Keratinocyte (primary cell): Measurements from ENCODE around the gene RNF130. TPM values are rescaled to one million over a fixed set of nuclear protein-coding genes. Genes with fewer than 3 reads are reported as not detected.

ENCODE experiments used
- DNase-seq: peaks from one replicate; pipeline ENCODE4 v3.0.0-alpha.2; 2011; ENCODE audit warnings: low read depth, missing footprints, low spot score
- FAIRE-seq: peaks from 2 replicates; lab custom pipeline; 2011; peaks lifted over from hg19 to GRCh38; lab: Jason Lieb, UNC
- H2AFZ ChIP-seq: 2 replicates; pipeline ENCODE4 v1.6.0; 2012; ENCODE audit warnings: low read length, control low read depth, inconsistent platforms; ENCODE audit not compliant: control insufficient read depth
- H3K27ac ChIP-seq: 2 replicates; pipeline ENCODE4 v1.5.1; 2011; ENCODE audit warnings: low read length; ENCODE audit not compliant: control insufficient read depth, insufficient read depth
- H3K27me3 ChIP-seq: 3 replicates; pipeline ENCODE4 v1.6.0; 2011; ENCODE audit warnings: low read length; ENCODE audit not compliant: control insufficient read depth, insufficient read depth; ENCODE audit errors: extremely low read depth
- H3K36me3 ChIP-seq, 2 experiments: 2 replicates in 1 of 2; 3 replicates in 1 of 2; pipeline ENCODE4 v1.5.1; 2011; ENCODE audit warnings: low read length in 2 of 2, mild to moderate bottlenecking in 1 of 2; ENCODE audit not compliant: control insufficient read depth in 2 of 2, insufficient read depth in 2 of 2; ENCODE audit errors: extremely low read depth in 1 of 2
- H3K4me1 ChIP-seq: 3 replicates; pipeline ENCODE4 v1.5.1; 2011; ENCODE audit warnings: low read length; ENCODE audit not compliant: control insufficient read depth, insufficient read depth; ENCODE audit errors: extremely low read depth
- H3K4me2 ChIP-seq: 3 replicates; pipeline ENCODE4 v1.6.0; 2011; ENCODE audit warnings: low read depth, low read length; ENCODE audit not compliant: control insufficient read depth, insufficient read depth; ENCODE audit errors: extremely low read depth
- H3K4me3 ChIP-seq, 3 experiments: fragments of 200-600 bp in 1 of 3; sonication (generic) in 1 of 3; 2 replicates in 2 of 3; 3 replicates in 1 of 3; pipeline ENCODE4 v1.5.1; 2011 to 2016; ENCODE audit warnings: low read length in 3 of 3, mild to moderate bottlenecking in 3 of 3, control low read depth in 2 of 3, inconsistent platforms in 1 of 3, low read depth in 1 of 3, mixed read lengths in 1 of 3, mixed run types in 1 of 3, moderate library complexity in 1 of 3; ENCODE audit not compliant: control insufficient read depth in 2 of 3, insufficient read depth in 2 of 3; ENCODE audit errors: extremely low read depth in 1 of 3
- H3K79me2 ChIP-seq: 2 replicates; pipeline ENCODE4 v1.6.0; 2012; ENCODE audit warnings: low read length; ENCODE audit not compliant: control insufficient read depth, insufficient read depth
- H3K9ac ChIP-seq: 3 replicates; pipeline ENCODE4 v1.6.0; 2011; ENCODE audit warnings: low read length; ENCODE audit not compliant: control insufficient read depth, insufficient read depth; ENCODE audit errors: extremely low read depth
- H3K9me1 ChIP-seq: 3 replicates; pipeline ENCODE4 v1.6.0; 2011; ENCODE audit warnings: low read length; ENCODE audit not compliant: control insufficient read depth, insufficient read depth; ENCODE audit errors: extremely low read depth
- H3K9me3 ChIP-seq: 2 replicates; pipeline ENCODE4 v1.5.1; 2012; ENCODE audit warnings: low read depth, low read length; ENCODE audit not compliant: control insufficient read depth
- H4K20me1 ChIP-seq: 3 replicates; pipeline ENCODE4 v1.6.0; 2011; ENCODE audit warnings: low read length; ENCODE audit not compliant: control insufficient read depth, insufficient read depth; ENCODE audit errors: extremely low read depth
- EZH2 ChIP-seq: IDR thresholded peaks from one replicate; pipeline ENCODE4 v1.6.1; 2012; ENCODE audit warnings: inconsistent platforms, mild to moderate bottlenecking, low read length, moderate library complexity
- dilution Hi-C: fragments of 300-500 bp; cut with MboI; formaldehyde crosslinking; loops from one replicate; pipeline ENCODE4 v1.7.0; 2020; ENCODE audit warnings: low sequenced_read_pairs; ENCODE audit not compliant: extremely low pct_ligation_motif_present
- polyA plus RNA-seq, 5 experiments: library from polyadenylated mRNA; depleted of rRNA in 3 of 5; stranded (reverse) in 3 of 5; stranded (forward) in 1 of 5; unstranded in 1 of 5; fragments of >200 nt; gene quantifications; 1 replicate in 1 of 5; 2 replicates in 3 of 5; 3 replicates in 1 of 5; pipeline versions ENCODE4 v1.2.1 to v1.2.3, GENCODE V29; 2011 to 2012; ENCODE audit warnings: missing spikeins in 2 of 5, low read depth in 1 of 5, low replicate concordance in 1 of 5
- TF ChIP-seq, protein P1 (sequence below), 3 experiments: IDR thresholded peaks in 1 of 3; conservative IDR thresholded peaks in 1 of 3; optimal IDR thresholded peaks in 1 of 3; 2 replicates in 2 of 3; 3 replicates in 1 of 3; pipeline versions ENCODE3 to v1.5.1; 2011; ENCODE audit warnings: low read length in 3 of 3, mild to moderate bottlenecking in 3 of 3, moderate library complexity in 2 of 3, control low read depth in 1 of 3, inconsistent platforms in 1 of 3; ENCODE audit not compliant: insufficient read depth in 2 of 3; ENCODE audit errors: extremely low read depth in 1 of 3

The RNF130 gene
- polyA plus RNA-seq, 1 donor (not counting 4 experiments of a cell fraction or from before 2014, with no cell fraction given) = 20.0 TPM

DNA sequence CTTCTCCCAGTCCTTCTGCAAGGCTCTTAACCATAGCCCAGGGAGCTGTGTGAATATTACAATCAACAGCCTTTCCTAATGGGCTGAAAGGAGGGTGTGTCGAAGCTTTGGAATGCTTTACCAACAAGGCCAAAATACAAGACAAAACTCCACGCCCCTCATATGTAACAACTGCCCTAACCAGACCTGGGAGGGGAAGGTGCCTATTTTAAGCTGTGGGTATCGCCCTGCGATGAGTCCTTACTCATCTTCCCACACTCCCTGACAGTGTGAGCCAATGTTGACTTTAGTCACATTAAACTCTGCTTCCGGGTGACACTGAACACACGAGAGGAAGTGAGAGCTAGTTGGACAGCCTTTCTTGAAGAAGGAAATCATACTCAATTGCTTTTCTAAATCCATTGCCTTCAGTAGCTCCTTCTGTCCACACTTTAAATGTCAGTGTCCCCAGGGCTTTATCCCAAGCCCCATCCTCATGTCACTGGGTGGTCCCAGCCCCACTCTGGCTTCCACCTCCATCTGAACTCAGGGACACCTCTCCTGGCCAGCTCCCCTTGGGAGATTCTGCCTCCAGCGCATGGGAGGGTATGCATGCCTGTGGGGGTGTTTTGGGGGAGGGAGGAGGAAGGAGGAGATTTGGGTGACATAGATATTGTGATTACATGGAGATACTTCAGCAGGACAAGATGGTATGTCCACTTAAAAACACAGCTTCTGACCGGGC is 157.4 kb downstream of the RNF130 start:
- DNase-seq (peak; percentile 74), FAIRE-seq (peak; percentile 98)
- Histone ChIP-seq H3K4me2 (peak overlapping the region; percentile 73), H3K4me1 (peaks cover 22% of the 10 kb centered on the region), H4K20me1 (no peaks in the 10 kb centered on the region), H3K27ac (peak overlapping the region; percentile 36), H3K9ac (no peak overlapping the region), H3K9me1 (no peaks in the 10 kb centered on the region), H3K9me3 (no peaks in the 10 kb centered on the region), H3K27me3 (no peaks in the 10 kb centered on the region), H2AFZ (peak overlapping the region; percentile 84), H3K36me3 (no peaks in the 10 kb centered on the region), H3K4me3 (peak overlapping the region in 1 of 3 experiments; percentile 21), H3K79me2 (no peaks in the 10 kb centered on the region)
- dilution Hi-C loops = no loop called here
- TF ChIP-seq, protein P1, sequence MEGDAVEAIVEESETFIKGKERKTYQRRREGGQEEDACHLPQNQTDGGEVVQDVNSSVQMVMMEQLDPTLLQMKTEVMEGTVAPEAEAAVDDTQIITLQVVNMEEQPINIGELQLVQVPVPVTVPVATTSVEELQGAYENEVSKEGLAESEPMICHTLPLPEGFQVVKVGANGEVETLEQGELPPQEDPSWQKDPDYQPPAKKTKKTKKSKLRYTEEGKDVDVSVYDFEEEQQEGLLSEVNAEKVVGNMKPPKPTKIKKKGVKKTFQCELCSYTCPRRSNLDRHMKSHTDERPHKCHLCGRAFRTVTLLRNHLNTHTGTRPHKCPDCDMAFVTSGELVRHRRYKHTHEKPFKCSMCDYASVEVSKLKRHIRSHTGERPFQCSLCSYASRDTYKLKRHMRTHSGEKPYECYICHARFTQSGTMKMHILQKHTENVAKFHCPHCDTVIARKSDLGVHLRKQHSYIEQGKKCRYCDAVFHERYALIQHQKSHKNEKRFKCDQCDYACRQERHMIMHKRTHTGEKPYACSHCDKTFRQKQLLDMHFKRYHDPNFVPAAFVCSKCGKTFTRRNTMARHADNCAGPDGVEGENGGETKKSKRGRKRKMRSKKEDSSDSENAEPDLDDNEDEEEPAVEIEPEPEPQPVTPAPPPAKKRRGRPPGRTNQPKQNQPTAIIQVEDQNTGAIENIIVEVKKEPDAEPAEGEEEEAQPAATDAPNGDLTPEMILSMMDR (optimal IDR thresholded peaks at IDR 0.05 in 1 of 3, IDR thresholded peaks at IDR 0.05 in 1 of 3, conservative IDR thresholded peaks at IDR 0.05 in 1 of 3; ENCODE audit: extremely low read depth in 1 of 3, insufficient read depth in 2 of 3, low read length in 3 of 3) = no peak
- no peak for TF ChIP-seq EZH2

DNA sequence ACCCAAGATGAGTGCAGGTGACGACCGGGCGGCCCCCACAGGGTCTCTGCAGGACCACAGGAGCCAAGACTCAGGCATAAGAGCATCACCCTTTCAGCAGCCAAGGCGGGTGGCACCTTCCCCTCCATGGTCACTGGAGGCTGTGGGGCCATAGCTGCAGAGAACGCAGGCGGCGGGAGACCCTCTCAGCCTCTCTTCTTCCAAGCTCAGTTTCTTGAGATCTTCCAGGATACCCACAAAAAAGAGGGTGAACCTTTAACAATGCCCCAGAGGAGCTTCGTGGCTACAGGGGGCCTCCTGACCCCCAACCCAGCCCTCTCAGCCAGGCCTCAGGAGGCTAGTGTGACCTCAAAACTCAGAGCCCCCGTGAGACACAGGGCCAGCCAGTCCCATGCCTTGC is 158.1 kb downstream of the RNF130 start:
- H3K36me3 ChIP-seq = no peaks in the 10 kb centered on the region
- H3K9me1 ChIP-seq = no peaks in the 10 kb centered on the region
- H3K4me3 ChIP-seq = peak overlapping the region in 1 of 3 experiments; percentile 21
- peak overlapping the region; percentile 45 for H3K9ac ChIP-seq
- dilution Hi-C loops = no loop called here
- H3K4me2 ChIP-seq = peak overlapping the region; percentile 73
- H3K4me1 ChIP-seq = peaks cover 22% of the 10 kb centered on the region
- no peak for FAIRE-seq
- peak overlapping the region; percentile 84 for H2AFZ ChIP-seq
- TF ChIP-seq, protein P1 (optimal IDR thresholded peaks at IDR 0.05 in 1 of 3, IDR thresholded peaks at IDR 0.05 in 1 of 3, conservative IDR thresholded peaks at IDR 0.05 in 1 of 3; ENCODE audit: extremely low read depth in 1 of 3, insufficient read depth in 2 of 3, low read length in 3 of 3) = no peak
- no peak for TF ChIP-seq EZH2
- H3K27me3 ChIP-seq = no peaks in the 10 kb centered on the region
- DNase-seq = no peak
- no peaks in the 10 kb centered on the region for H3K9me3 ChIP-seq
- no peaks in the 10 kb centered on the region for H4K20me1 ChIP-seq
- no peaks in the 10 kb centered on the region for H3K79me2 ChIP-seq
- no peak overlapping the region for H3K27ac ChIP-seq
